Endothelial cell of umbilical vein (primary cell): ENCODE measurements around the gene SP6. TPM values are rescaled to one million over a fixed set of nuclear protein-coding genes. Genes with fewer than 3 reads are reported as not detected.

Experiments
- BruUV-seq: library from RNA; stranded (reverse); fragments of 400-500 nt; replicated peaks from 2 replicates; lab custom pipeline; 2021; lab: Mats Ljungman, UMichigan
- CTCF ChIA-PET: fragments of 300-600, 350-600 bp; sonication (Branson Sonifier 250); formaldehyde crosslinking; loops from one replicate; lab custom pipeline; 2021; ENCODE audit warnings: antibody characterized with exemption, inconsistent platforms; lab: Charles Lee
- POLR2A ChIA-PET: fragments of 300-600, 350-600 bp; sonication (Branson Sonifier 250); formaldehyde crosslinking; loops from one replicate; lab custom pipeline; 2021; ENCODE audit warnings: antibody characterized with exemption, inconsistent platforms; lab: Charles Lee
- DNase-seq: peaks from one replicate; pipeline ENCODE4 v3.0.0-alpha.2; 2011; ENCODE audit warnings: low read depth, low spot score
- FAIRE-seq: peaks from 2 replicates; lab custom pipeline; 2011; peaks lifted over from hg19 to GRCh38; lab: Jason Lieb, UNC
- H2AFZ ChIP-seq: 2 replicates; pipeline ENCODE4 v1.6.0; 2012; ENCODE audit warnings: low read depth, low read length, control low read depth, inconsistent platforms
- H3K27ac ChIP-seq: 2 replicates; pipeline ENCODE4 v1.5.1; 2011; ENCODE audit warnings: low read depth, mild to moderate bottlenecking, control low read depth, low read length, moderate library complexity; ENCODE audit not compliant: insufficient read depth
- H3K27me3 ChIP-seq, 2 experiments: 2 replicates each; pipeline versions ENCODE4 v1.6.0 to v1.6.1; 2011; ENCODE audit warnings: low read length in 2 of 2, mixed read lengths in 1 of 2; ENCODE audit not compliant: control insufficient read depth in 2 of 2, insufficient read depth in 2 of 2
- H3K36me3 ChIP-seq, 2 experiments: 2 replicates in 1 of 2; 3 replicates in 1 of 2; pipeline ENCODE4 v1.5.1; 2011; ENCODE audit warnings: low read length in 2 of 2, mild to moderate bottlenecking in 1 of 2, moderate library complexity in 1 of 2; ENCODE audit not compliant: control insufficient read depth in 2 of 2, insufficient read depth in 2 of 2; ENCODE audit errors: extremely low read depth in 1 of 2
- H3K4me1 ChIP-seq: 3 replicates; pipeline ENCODE4 v1.5.1; 2011; ENCODE audit warnings: mild to moderate bottlenecking, low read length; ENCODE audit not compliant: control insufficient read depth, insufficient read depth; ENCODE audit errors: extremely low read depth
- H3K4me2 ChIP-seq: 2 replicates; pipeline ENCODE4 v1.6.1; 2011; ENCODE audit warnings: low read length, control low read depth, mixed read lengths; ENCODE audit not compliant: insufficient read depth
- H3K4me3 ChIP-seq, 3 experiments: fragments of 200-600 bp in 1 of 3; sonication (generic), shearing (Covaris generic) in 1 of 3; replicated peaks in 1 of 3; 2 replicates each; pipeline ENCODE4 v1.5.1; 2011 to 2016; ENCODE audit warnings: control low read depth in 3 of 3, low read length in 3 of 3, mild to moderate bottlenecking in 2 of 3, inconsistent platforms in 1 of 3, low read depth in 1 of 3, moderate library complexity in 1 of 3; ENCODE audit not compliant: insufficient read depth in 1 of 3
- H3K79me2 ChIP-seq: 2 replicates; pipeline ENCODE4 v1.6.0; 2012; ENCODE audit warnings: low read length, inconsistent platforms; ENCODE audit not compliant: control insufficient read depth, insufficient read depth
- H3K9ac ChIP-seq: replicated peaks from 2 replicates; pipeline ENCODE3; 2011; ENCODE audit warnings: low read length, control low read depth; ENCODE audit not compliant: insufficient read depth; ENCODE audit errors: extremely low read depth
- H3K9me1 ChIP-seq: replicated peaks from 3 replicates; pipeline ENCODE4 v1.6.0; 2011; ENCODE audit warnings: mild to moderate bottlenecking, low read length; ENCODE audit not compliant: control insufficient read depth, insufficient read depth; ENCODE audit errors: extremely low read depth
- H3K9me3 ChIP-seq: replicated peaks from 2 replicates; pipeline ENCODE4 v1.5.1; 2012; ENCODE audit warnings: low read length, inconsistent platforms; ENCODE audit not compliant: control insufficient read depth, insufficient read depth
- H4K20me1 ChIP-seq: replicated peaks from 2 replicates; pipeline ENCODE3; 2011; ENCODE audit warnings: mild to moderate bottlenecking, low read length; ENCODE audit not compliant: control insufficient read depth, insufficient read depth; ENCODE audit errors: extremely low read depth
- CTCF ChIP-seq, 2 donors: IDR thresholded peaks; 1 replicate in 1 of 2; 2 replicates in 1 of 2; pipeline ENCODE4 v1.5.1; 2011; ENCODE audit warnings: low read length in 2 of 2, mild to moderate bottlenecking in 2 of 2, moderate library complexity in 2 of 2, control low read depth in 1 of 2, inconsistent platforms in 1 of 2, low read depth in 1 of 2; ENCODE audit not compliant: insufficient read depth in 1 of 2; ENCODE audit errors: extremely low read depth in 1 of 2
- FOS ChIP-seq: IDR thresholded peaks from 2 replicates; pipeline ENCODE4 v1.6.1; 2011; ENCODE audit warnings: mild to moderate bottlenecking, low read length, moderate library complexity, borderline replicate concordance; ENCODE audit not compliant: insufficient read depth
- GATA2 ChIP-seq: IDR thresholded peaks from 2 replicates; pipeline ENCODE4 v1.7.0; 2011; ENCODE audit warnings: low read depth, mild to moderate bottlenecking, moderate library complexity, mixed read lengths, low read length; ENCODE audit not compliant: insufficient read length, insufficient read depth
- JUN ChIP-seq: IDR thresholded peaks from 2 replicates; pipeline ENCODE4 v1.6.1; 2011; ENCODE audit warnings: borderline replicate concordance, low read depth; ENCODE audit not compliant: insufficient read length, insufficient read depth
- MYC ChIP-seq: IDR thresholded peaks from one replicate; pipeline ENCODE4 v1.6.1; 2011; ENCODE audit warnings: mild to moderate bottlenecking, low read depth, low read length
- POLR2AphosphoS5 ChIP-seq: IDR thresholded peaks from 2 replicates; pipeline ENCODE4 v1.6.1; 2012; ENCODE audit warnings: low read depth, mild to moderate bottlenecking, control low read depth, low read length, moderate library complexity; ENCODE audit not compliant: insufficient read depth
- dilution Hi-C: fragments of 300-500 bp; cut with MboI; formaldehyde crosslinking; loops from one replicate; pipeline ENCODE4 v1.15.0; 2019; ENCODE audit warnings: low sequenced_read_pairs; ENCODE audit not compliant: extremely low pct_ligation_motif_present
- intact Hi-C: fragments of 100-400 bp; cut with micrococcal nuclease; formaldehyde crosslinking; loops from one replicate; pipeline ENCODE4 v1.10.0; 2022
- polyA plus RNA-seq, 4 experiments: library from polyadenylated mRNA; depleted of rRNA in 3 of 4; stranded (reverse) in 3 of 4; unstranded in 1 of 4; fragments of >200 nt; gene quantifications; 2 replicates each; pipeline versions ENCODE4 v1.2.1 to v1.2.3, GENCODE V29; 2011 to 2012; ENCODE audit warnings: missing spikeins in 1 of 4
- total RNA-seq: library from RNA; stranded (reverse); gene quantifications from 2 replicates; pipeline ENCODE4 v1.2.3, GENCODE V29; 2021
- TF ChIP-seq, protein P1 (sequence below): IDR thresholded peaks from 2 replicates; pipeline ENCODE4 v1.6.1; 2011; ENCODE audit not compliant: insufficient read depth, insufficient read length

Gene SP6
- total and polyA plus RNA-seq, 2 donors (not counting 3 experiments of a cell fraction or from before 2014, with no cell fraction given) = 0.11 to 1.3 TPM

- no peaks in the 10 kb centered on the region for H3K79me2 ChIP-seq
- H3K27me3 ChIP-seq = peaks cover 3 to 6% of the 10 kb centered on the region in 2 experiments
- no peak overlapping the region for H3K9ac ChIP-seq
- H2AFZ ChIP-seq = peak overlapping the region; percentile 71
- no peak overlapping the region for H3K4me3 ChIP-seq
- peaks cover 7% of the 10 kb centered on the region for H3K4me1 ChIP-seq
- TF ChIP-seq POLR2AphosphoS5 = no peak
- TF ChIP-seq GATA2 = no peak
- TF ChIP-seq JUN = no peak
- TF ChIP-seq, protein P1, sequence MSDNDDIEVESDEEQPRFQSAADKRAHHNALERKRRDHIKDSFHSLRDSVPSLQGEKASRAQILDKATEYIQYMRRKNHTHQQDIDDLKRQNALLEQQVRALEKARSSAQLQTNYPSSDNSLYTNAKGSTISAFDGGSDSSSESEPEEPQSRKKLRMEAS = no peak
- FAIRE-seq = no peak
- H4K20me1 ChIP-seq = no peaks in the 10 kb centered on the region
- no peak overlapping the region for H3K27ac ChIP-seq
- ChIA-PET CTCF (interaction anchor here (1.0 to 2.2 kb wide), 7 partner anchors 7 to 41 kb away, joined by 4 to 13 read pairs (median 6); partner anchors contain the start of genes SCRN2, SP2 and SP6), POLR2A (no interaction called here)
- no peaks in the 10 kb centered on the region for H3K36me3 ChIP-seq
- DNase-seq = peak; percentile 38
- H3K4me2 ChIP-seq = peak overlapping the region; percentile 13
- BruUV-seq = no TSS peak
- dilution Hi-C loops (no loop called here), intact Hi-C loops (no loop called here)
- no peaks in the 10 kb centered on the region for H3K9me3 ChIP-seq
- no peaks in the 10 kb centered on the region for H3K9me1 ChIP-seq
Observed at GRCh38 chr17:47882247-47882646, 31.3 kb upstream of the SP6 start.

DNA sequence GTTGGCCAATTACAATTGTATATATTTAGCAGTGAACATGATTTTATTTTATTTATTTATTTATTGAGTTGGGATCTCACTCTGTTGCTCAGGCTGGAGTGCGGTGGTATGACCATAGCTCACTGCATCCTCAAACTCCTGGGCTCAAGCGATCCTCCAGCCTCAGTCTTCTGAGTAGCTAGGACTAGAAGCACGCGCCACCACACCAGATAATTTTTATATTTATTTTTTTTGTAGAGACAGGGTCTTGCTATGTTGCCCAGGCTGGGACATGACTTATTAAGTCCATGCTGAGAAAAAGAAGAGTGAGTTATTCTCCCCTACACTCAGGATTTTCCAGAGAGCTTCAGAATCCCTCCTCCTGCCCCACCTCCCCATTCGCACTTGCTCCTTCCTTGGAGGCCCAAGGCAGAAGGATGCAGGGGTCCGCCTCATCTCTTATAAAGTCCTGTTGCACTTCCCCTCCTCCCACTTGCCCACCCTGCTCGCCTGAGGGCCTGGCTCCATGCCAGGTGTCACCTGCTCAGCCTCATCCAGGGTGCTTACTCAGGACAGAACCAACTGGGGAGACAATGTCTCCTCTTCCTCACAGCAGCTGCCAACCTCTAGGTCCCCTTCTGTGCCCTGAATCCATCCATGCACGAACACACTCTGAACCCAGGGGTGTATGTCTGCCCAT is 29.0 kb upstream of the SP6 start:
- TF ChIP-seq FOS (no peak), CTCF (IDR thresholded peaks at IDR 0.05; ENCODE audit: extremely low read depth in 1 of 2, insufficient read depth in 1 of 2, low read depth in 1 of 2, low read length in 2 of 2) (no peak), MYC (no peak)
- Histone ChIP-seq H3K4me2 (no peak overlapping the region), H3K27me3 (peaks cover 3 to 8% of the 10 kb centered on the region in 2 experiments), H2AFZ (no peak overlapping the region), H3K9me1 (no peaks in the 10 kb centered on the region), H3K79me2 (no peaks in the 10 kb centered on the region), H4K20me1 (no peaks in the 10 kb centered on the region), H3K9me3 (no peaks in the 10 kb centered on the region), H3K9ac (no peak overlapping the region), H3K27ac (no peak overlapping the region), H3K4me3 (no peak overlapping the region), H3K36me3 (no peaks in the 10 kb centered on the region), H3K4me1 (peaks cover 7% of the 10 kb centered on the region)
- BruUV-seq = no TSS peak
- POLR2A ChIA-PET = no interaction called here
- FAIRE-seq (no peak), DNase-seq (no peak)
- intact Hi-C loops (no loop called here), dilution Hi-C loops (no loop called here)
- CTCF ChIA-PET = interaction anchor here (0.7 to 2.5 kb wide), 7 partner anchors 10 to 39 kb away, joined by 4 to 17 read pairs (median 5); partner anchors contain the start of genes SCRN2 and SP2
